Type B pancreatic cell (in vitro differentiated cells): ENCODE results near the gene ATP5PD. TPM values are rescaled to one million over a fixed set of nuclear protein-coding genes. Genes with fewer than 3 reads are reported as not detected.

Experiments
- DNase-seq: peaks from one replicate; pipeline ENCODE4 v3.0.0; 2021; ENCODE audit warnings: mixed read lengths; ENCODE audit not compliant: unreplicated experiment; ENCODE audit errors: extremely low spot score
- H3K27ac Mint-ChIP-seq: 2 replicates; pipeline ENCODE4 v1.8.0; 2021; ENCODE audit warnings: mild to moderate bottlenecking, mixed read lengths
- H3K27me3 Mint-ChIP-seq: 2 replicates; pipeline ENCODE4 v1.8.0; 2021; ENCODE audit warnings: mixed read lengths
- H3K36me3 Mint-ChIP-seq: 2 replicates; pipeline ENCODE4 v1.8.0; 2021; ENCODE audit warnings: mixed read lengths
- H3K4me1 Mint-ChIP-seq: one replicate; pipeline ENCODE4 v1.8.0; 2021; ENCODE audit warnings: mixed read lengths; ENCODE audit not compliant: unreplicated experiment
- H3K4me3 Mint-ChIP-seq: 2 replicates; pipeline ENCODE4 v1.8.0; 2021; ENCODE audit warnings: mild to moderate bottlenecking, mixed read lengths
- H3K9me3 Mint-ChIP-seq: 2 replicates; pipeline ENCODE4 v1.8.0; 2021; ENCODE audit warnings: mixed read lengths
- CTCF ChIP-seq: fragments of 200-600 bp; sonication (generic); conservative IDR thresholded peaks from 2 replicates; pipeline ENCODE4 v1.5.0; 2021; ENCODE audit warnings: antibody characterized with exemption, mild to moderate bottlenecking
- total RNA-seq: library from RNA; stranded (reverse); gene quantifications from 2 replicates; pipeline ENCODE4 v1.2.1, GENCODE V29; 2021; ENCODE audit warnings: low replicate concordance

The ATP5PD gene
- total RNA-seq, 1 donor from 2014 or later: 239 TPM

GRCh38 chr17:75079023-75079373 is 32.2 kb upstream of the ATP5PD start:
- H3K27ac Mint-ChIP-seq: peak overlapping the region; percentile 51
- no peak for DNase-seq
- no peaks in the 10 kb centered on the region for H3K9me3 Mint-ChIP-seq
- H3K4me1 Mint-ChIP-seq: peaks cover 15% of the 10 kb centered on the region
- H3K4me3 Mint-ChIP-seq: no peak overlapping the region
- no peaks in the 10 kb centered on the region for H3K27me3 Mint-ChIP-seq
- H3K36me3 Mint-ChIP-seq: no peaks in the 10 kb centered on the region
- TF ChIP-seq CTCF: no peak

GRCh38 chr17:75078284-75079022 is 31.7 kb upstream of the ATP5PD start:
- DNase-seq: no peak

GRCh38 chr17:75077496-75078283 is 30.9 kb upstream of the ATP5PD start:
- no peaks in the 10 kb centered on the region for H3K27me3 Mint-ChIP-seq
- no peaks in the 10 kb centered on the region for H3K36me3 Mint-ChIP-seq
- TF ChIP-seq CTCF: no peak
- no peak overlapping the region for H3K4me3 Mint-ChIP-seq
- no peaks in the 10 kb centered on the region for H3K9me3 Mint-ChIP-seq
- no peak overlapping the region for H3K27ac Mint-ChIP-seq
- DNase-seq: no peak
- H3K4me1 Mint-ChIP-seq: peaks cover 9% of the 10 kb centered on the region

More at GRCh38 chr17:75078284-75079022, 31.7 kb upstream of the ATP5PD start:
- H3K36me3 Mint-ChIP-seq: no peaks in the 10 kb centered on the region
- H3K9me3 Mint-ChIP-seq: no peaks in the 10 kb centered on the region
- no peak for TF ChIP-seq CTCF
- peaks cover 10% of the 10 kb centered on the region for H3K4me1 Mint-ChIP-seq
- no peaks in the 10 kb centered on the region for H3K27me3 Mint-ChIP-seq
- no peak overlapping the region for H3K4me3 Mint-ChIP-seq
- H3K27ac Mint-ChIP-seq: peak overlapping the region; percentile 51

- no peak for DNase-seq
- H3K36me3 Mint-ChIP-seq: no peaks in the 10 kb centered on the region
- no peak overlapping the region for H3K4me3 Mint-ChIP-seq
- H3K9me3 Mint-ChIP-seq: no peaks in the 10 kb centered on the region
- peaks cover 7% of the 10 kb centered on the region for H3K4me1 Mint-ChIP-seq
- H3K27ac Mint-ChIP-seq: peak overlapping the region; percentile 69
- no peaks in the 10 kb centered on the region for H3K27me3 Mint-ChIP-seq
- TF ChIP-seq CTCF: no peak
Measured at GRCh38 chr17:75077072-75077495, 30.3 kb upstream of the ATP5PD start.

- Mint-ChIP-seq H3K36me3 (no peaks in the 10 kb centered on the region), H3K4me3 (no peak overlapping the region), H3K9me3 (no peaks in the 10 kb centered on the region), H3K27ac (no peak overlapping the region), H3K4me1 (peaks cover 7% of the 10 kb centered on the region), H3K27me3 (no peaks in the 10 kb centered on the region)
- TF ChIP-seq CTCF: no peak
- no peak for DNase-seq
Measured at GRCh38 chr17:75075597-75076336, 29.0 kb upstream of the ATP5PD start.
